GM18526 (cell line): ENCODE measurements around the gene OTOGL.

Experiments used
- POLR2A ChIP-seq: IDR thresholded peaks from 3 replicates; pipeline ENCODE4 v1.6.1; 2011; ENCODE audit not compliant: insufficient read length; ENCODE audit errors: extremely low read depth

Gene OTOGL

GRCh38 chr12:80412343-80412953, 313.1 kb downstream of the OTOGL start:
- no peak for TF ChIP-seq POLR2A

- no peak for TF ChIP-seq POLR2A
Observed at GRCh38 chr12:80413462-80413861, 314.1 kb downstream of the OTOGL start.

DNA sequence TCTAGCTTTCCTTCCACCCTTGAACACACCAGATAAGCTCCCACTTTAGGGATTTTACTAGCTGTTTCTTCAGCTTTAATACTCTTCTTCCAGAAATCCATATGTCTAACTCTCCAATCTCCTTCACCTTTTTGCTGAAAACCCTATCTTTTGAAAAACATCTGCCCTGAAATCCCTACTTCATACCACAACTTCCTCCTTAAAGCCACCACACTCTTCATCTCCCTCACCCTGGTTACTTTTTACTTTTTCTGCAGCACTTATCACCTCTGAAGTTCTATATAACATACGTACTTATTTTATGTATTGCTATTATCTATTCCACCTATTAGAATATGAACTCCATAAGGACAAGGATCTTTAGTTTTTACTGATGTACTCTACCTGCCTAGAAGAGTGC, 316.1 kb downstream of the OTOGL start:
- TF ChIP-seq POLR2A, result no peak

DNA sequence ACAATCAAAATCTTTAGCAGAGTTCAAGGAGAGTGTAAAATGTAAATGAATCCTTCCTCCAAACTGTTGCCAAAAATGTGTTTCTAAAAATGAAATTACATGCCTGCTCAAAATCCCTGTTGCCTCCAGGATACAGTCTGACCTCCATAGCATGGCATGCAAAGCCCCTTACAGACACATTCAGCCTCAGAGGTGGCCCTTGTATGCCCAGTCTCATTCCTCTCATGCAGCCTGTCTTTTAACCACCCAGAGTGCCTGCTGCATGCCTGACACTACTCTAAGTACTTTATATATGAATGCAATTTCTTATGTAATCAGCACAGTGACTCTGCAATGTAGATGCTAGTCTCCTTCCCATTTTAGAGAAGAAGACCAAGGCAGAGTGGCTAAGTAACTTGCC, 320.3 kb downstream of the OTOGL start:
- TF ChIP-seq POLR2A, result no peak

DNA sequence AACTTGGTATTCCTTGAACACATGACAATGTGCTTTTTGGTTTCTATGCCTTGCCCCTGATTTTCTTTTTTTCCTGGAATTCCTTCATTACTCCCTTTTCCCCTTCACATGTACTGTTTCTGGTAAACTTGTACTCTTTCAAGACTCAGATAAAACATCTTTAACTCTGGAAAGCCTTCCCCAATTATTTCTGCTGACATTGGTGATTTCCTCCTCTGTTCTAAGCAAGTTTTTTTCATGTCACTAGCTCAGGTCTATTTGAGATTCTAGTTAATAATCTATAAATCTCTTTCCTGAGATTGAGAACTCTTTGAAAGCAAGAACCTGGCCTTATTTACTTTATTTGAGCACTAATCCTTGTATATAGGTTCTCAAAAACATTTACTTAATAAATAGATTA, 320.7 kb downstream of the OTOGL start:
- no peak for TF ChIP-seq POLR2A

- no peak for TF ChIP-seq POLR2A
Observed at GRCh38 chr12:80422550-80422949, 323.2 kb downstream of the OTOGL start.
